Peyer's patch (tissue), 4 donors: ENCODE data around the gene UBR3.
A peak's percentile ranks its signal among the peaks of the same experiment; 100 is the strongest.

ENCODE experiments used
- CTCF ChIP-seq, 6 experiments: fragments of 450-650 bp in 4 of 6; fragments of 200-600 bp in 2 of 6; sonication (generic) in 1 of 6; IDR thresholded peaks; one replicate each; pipeline ENCODE4 v1.5.1; 2017 to 2019; ENCODE audit warnings: antibody characterized with exemption in 6 of 6, mild to moderate bottlenecking in 3 of 6, moderate library complexity in 1 of 6
- POLR2A ChIP-seq, 2 donors: fragments of 450-650 bp; IDR thresholded peaks; one replicate each; pipeline ENCODE4 v1.5.1; 2017; ENCODE audit warnings: antibody characterized with exemption in 2 of 2, mild to moderate bottlenecking in 2 of 2, moderate library complexity in 2 of 2

GRCh38 chr2:169877398-169877797, 50.1 kb downstream of the UBR3 start:
- TF ChIP-seq CTCF (IDR thresholded peaks at IDR 0.05) (peak in 3 of 6 experiments; percentile 35 to 46 (median 43)), POLR2A (IDR thresholded peaks at IDR 0.05) (no peak)
